ENCODE data around the gene OR51B2. TPM values are rescaled to one million over a fixed set of nuclear protein-coding genes. Genes with fewer than 3 reads are reported as not detected.
"Not testable (repeated sequence)": the region's sequence is repeated elsewhere in the genome, so short reads cannot be mapped to it uniquely, and the experiment has no call there.

Gene OR51B2
- total RNA-seq, 1 donor from 2014 or later, result not detected

DNA sequence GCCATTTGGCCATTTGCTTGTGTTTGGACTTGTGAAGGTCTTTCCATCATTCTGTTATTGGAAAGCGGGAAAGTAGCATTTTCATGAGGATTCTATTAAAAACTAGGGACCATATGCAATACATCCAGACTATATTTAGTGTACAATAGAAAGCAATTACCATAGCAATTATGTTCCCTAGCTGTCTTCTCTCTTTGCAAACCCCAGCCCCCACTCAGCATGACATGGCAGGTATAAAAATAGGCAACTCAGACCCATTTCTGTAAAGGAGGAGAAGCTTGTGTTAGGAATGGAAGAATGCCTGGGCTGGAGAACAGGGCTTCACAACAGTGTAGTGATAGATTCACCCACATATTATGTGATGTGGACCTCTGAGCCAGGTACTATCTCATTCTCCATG is 39.6 kb upstream of the OR51B2 start:
- no peak for TF ChIP-seq CTCF (conservative IDR thresholded peaks at IDR 0.05; ENCODE audit: low read depth, low read length)
- no peak overlapping the region for H3K4me3 ChIP-seq (ENCODE audit: low read depth, low read length)
- DNase-seq (ENCODE audit: low read depth), result no peak

GRCh38 chr11:5362017-5362625 is 38.0 kb upstream of the OR51B2 start:
- TF ChIP-seq CTCF (conservative IDR thresholded peaks at IDR 0.05; ENCODE audit: low read depth, low read length), result no peak
- no peak overlapping the region for H3K4me3 ChIP-seq (ENCODE audit: low read depth, low read length)
- no peak for DNase-seq (ENCODE audit: low read depth)

GRCh38 chr11:5356031-5356430 is 31.9 kb upstream of the OR51B2 start:
- not testable (repeated sequence) for DNase-seq (ENCODE audit: low read depth)

GRCh38 chr11:5351208-5351607 is 27.1 kb upstream of the OR51B2 start, which contains the start of gene OR51B6:
TSS of gene OR51B6 (plus strand) at chr11:5351508. CDS start at chr11:5351508, 0 bp downstream.
- no peak within 1 kb of the TSS for H3K4me3 ChIP-seq (ENCODE audit: low read depth, low read length)
- DNase-seq (ENCODE audit: low read depth), result no peak
- TF ChIP-seq CTCF (conservative IDR thresholded peaks at IDR 0.05; ENCODE audit: low read depth, low read length), result no peak

More at GRCh38 chr11:5356031-5356430, 31.9 kb upstream of the OR51B2 start:
- not testable (repeated sequence) for H3K4me3 ChIP-seq (ENCODE audit: low read depth, low read length)

GRCh38 chr11:5349550-5349949 is 25.5 kb upstream of the OR51B2 start:
- no peak overlapping the region for H3K4me3 ChIP-seq (ENCODE audit: low read depth, low read length)
- DNase-seq (ENCODE audit: low read depth), result no peak
- TF ChIP-seq CTCF (conservative IDR thresholded peaks at IDR 0.05; ENCODE audit: low read depth, low read length), result no peak

GRCh38 chr11:5348551-5349194 is 24.6 kb upstream of the OR51B2 start:
- no peak for DNase-seq (ENCODE audit: low read depth)
- H3K4me3 ChIP-seq (ENCODE audit: low read depth, low read length), result no peak overlapping the region
- no peak for TF ChIP-seq CTCF (conservative IDR thresholded peaks at IDR 0.05; ENCODE audit: low read depth, low read length)

- DNase-seq (ENCODE audit: low read depth), result no peak
- H3K4me3 ChIP-seq (ENCODE audit: low read depth, low read length), result no peak overlapping the region
- no peak for TF ChIP-seq CTCF (conservative IDR thresholded peaks at IDR 0.05; ENCODE audit: low read depth, low read length)
These were observed 21.7 kb upstream of the OR51B2 start for GRCh38 chr11:5345831-5346230.

Data from epithelial cell of proximal tubule (primary cell).